ENCODE results near the gene TSPAN1. TPM values are rescaled to one million over a fixed set of nuclear protein-coding genes. Genes with fewer than 3 reads are reported as not detected.

The TSPAN1 gene
- total and polyA plus RNA-seq, 4 donors, result 0.33 to 7.0 (median 2.1) TPM

- TF ChIP-seq ZBTB33 (IDR thresholded peaks at IDR 0.05) (no peak), REST (IDR thresholded peaks at IDR 0.05) (no peak)
Measured at GRCh38 chr1:46190539-46190938, 15.7 kb downstream of the TSPAN1 start (continued).

- Histone ChIP-seq H3K4me3 (ENCODE audit: low read depth in 1 of 3, low read length in 3 of 3) (no peak overlapping the region), H3K36me3 (ENCODE audit: control insufficient read depth in 4 of 4, insufficient read depth in 3 of 4, low read depth in 1 of 4, low read length in 3 of 4) (peaks cover 11 to 36% (median 26%) of the 10 kb centered on the region in 4 donors), H3K9ac (ENCODE audit: low read depth in 1 of 2, low read length in 2 of 2) (no peak overlapping the region), H3K9me3 (ENCODE audit: control insufficient read depth in 4 of 4, low read length in 3 of 4) (no peaks in the 10 kb centered on the region), H3K4me1 (ENCODE audit: control insufficient read depth in 4 of 4, insufficient read depth in 4 of 4, low read length in 3 of 4) (peaks cover 2 to 31% (median 17%) of the 10 kb centered on the region in 4 donors), H3K27ac (ENCODE audit: low read depth in 1 of 2, low read length in 2 of 2) (no peak overlapping the region), H3K27me3 (ENCODE audit: control insufficient read depth in 4 of 4, insufficient read depth in 4 of 4, low read length in 3 of 4) (no peaks in the 10 kb centered on the region)
- no peak for DNase-seq (ENCODE audit: low spot score)
- WGBS, result 96% methylated on average over 9 of the region's 9 CpGs
- TF ChIP-seq YY1 (IDR thresholded peaks at IDR 0.05), result no peak
- no peak for TF ChIP-seq NR2F2 (IDR thresholded peaks at IDR 0.05)
- TF ChIP-seq FOXA2 (IDR thresholded peaks at IDR 0.05), result no peak
- no peak for TF ChIP-seq CTCF (IDR thresholded peaks at IDR 0.05; ENCODE audit: low read depth, low read length, missing input control)
- TF ChIP-seq ZBTB33 (IDR thresholded peaks at IDR 0.05), result no peak
- no peak for TF ChIP-seq RAD21 (IDR thresholded peaks at IDR 0.05)
- no peak for TF ChIP-seq EGR1 (IDR thresholded peaks at IDR 0.05; ENCODE audit: low read depth in 2 of 2)
- no peak for TF ChIP-seq GABPA (IDR thresholded peaks at IDR 0.05 in 1 of 2, conservative IDR thresholded peaks at IDR 0.05 in 1 of 2)
Measured at GRCh38 chr1:46191033-46191701, 16.3 kb downstream of the TSPAN1 start.

Measured in liver (tissue), 9 donors.